Mesenteric fat pad (tissue), 1 donor: ENCODE data around the gene ACCS. TPM values are rescaled to one million over a fixed set of nuclear protein-coding genes. Genes with fewer than 3 reads are reported as not detected.
A peak's percentile ranks its signal among the peaks of the same experiment; 100 is the strongest.

Source experiments
- DNase-seq: peaks from one replicate; pipeline ENCODE4 v3.0.0-alpha.2; 2020; ENCODE audit warnings: low spot score
- long read RNA-seq: library from polyadenylated mRNA; unstranded; transcript quantifications from one replicate; pipeline ENCODE4 v2.0.0, GENCODE V29; 2020
- total RNA-seq: library from RNA; stranded (reverse); fragmentation: NEBNext Ultra II Directional; extraction: Animal tissue kit (Norgen Biotek cat#: 25700); gene quantifications from one replicate; pipeline ENCODE4 v1.2.1, GENCODE V29; 2021
- donor health status: DM: yes; HTN: yes; CAD: no.

The ACCS gene
- total RNA-seq, result 20.4 TPM
- long read RNA-seq, transcript ACCS-201 (15 exons, 2,362 nt), result major isoform, 10 of 18 reads
- long read RNA-seq, partial matches to known transcripts, result 2 of 18 reads
- long read RNA-seq, other reads (novel, unspliced or antisense), result 6 of 18 reads

DNA sequence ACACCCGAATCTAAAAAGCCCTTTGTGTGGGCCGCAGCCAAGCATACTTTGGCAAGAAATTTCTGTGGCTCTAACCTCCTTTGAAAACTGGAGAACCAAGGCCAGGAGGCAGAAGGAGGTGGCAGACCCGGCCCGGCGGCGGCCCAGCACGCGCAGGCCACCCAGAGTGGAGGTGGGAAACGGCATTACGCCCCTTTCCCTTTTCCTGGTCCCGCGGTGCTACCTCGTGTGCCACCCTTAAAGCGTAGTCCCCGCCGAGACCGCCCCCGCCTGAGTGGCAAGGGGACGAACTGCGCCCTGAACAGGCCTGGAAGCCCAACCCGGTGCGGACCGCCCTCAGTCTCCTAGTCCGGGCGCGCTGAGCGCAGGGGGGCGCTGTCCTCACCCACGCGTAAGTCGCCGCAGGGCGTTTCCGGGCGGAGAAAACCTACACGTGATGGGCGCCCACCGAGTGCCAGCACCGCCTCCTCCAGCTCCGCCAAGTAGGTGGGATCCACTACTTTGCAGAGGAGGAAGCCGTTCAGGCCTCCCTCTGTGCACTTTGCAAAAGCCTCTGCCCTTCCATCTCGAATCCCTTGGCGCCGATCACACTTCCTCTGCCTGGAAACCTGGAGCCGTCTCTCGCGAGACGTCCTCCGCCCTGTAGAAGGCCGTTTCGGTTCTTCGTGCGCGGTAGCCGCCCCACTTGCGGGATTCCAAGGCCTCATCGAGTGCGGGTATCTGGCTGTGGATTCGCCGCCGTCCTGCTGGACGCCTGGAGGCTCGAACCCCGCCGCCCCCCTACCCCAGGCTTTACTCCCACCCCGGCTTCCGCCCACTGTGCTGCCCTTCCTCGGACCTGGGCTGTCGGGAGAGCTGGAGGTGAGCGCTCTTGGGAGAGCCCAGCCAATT, at the start of gene ACCS:
ACCS (plus strand) TSS at position 430 of the 891 bp plus-strand sequence. CDS start 1,358 bp downstream, outside the sequence.
- DNase-seq, result peak; percentile 98

DNA sequence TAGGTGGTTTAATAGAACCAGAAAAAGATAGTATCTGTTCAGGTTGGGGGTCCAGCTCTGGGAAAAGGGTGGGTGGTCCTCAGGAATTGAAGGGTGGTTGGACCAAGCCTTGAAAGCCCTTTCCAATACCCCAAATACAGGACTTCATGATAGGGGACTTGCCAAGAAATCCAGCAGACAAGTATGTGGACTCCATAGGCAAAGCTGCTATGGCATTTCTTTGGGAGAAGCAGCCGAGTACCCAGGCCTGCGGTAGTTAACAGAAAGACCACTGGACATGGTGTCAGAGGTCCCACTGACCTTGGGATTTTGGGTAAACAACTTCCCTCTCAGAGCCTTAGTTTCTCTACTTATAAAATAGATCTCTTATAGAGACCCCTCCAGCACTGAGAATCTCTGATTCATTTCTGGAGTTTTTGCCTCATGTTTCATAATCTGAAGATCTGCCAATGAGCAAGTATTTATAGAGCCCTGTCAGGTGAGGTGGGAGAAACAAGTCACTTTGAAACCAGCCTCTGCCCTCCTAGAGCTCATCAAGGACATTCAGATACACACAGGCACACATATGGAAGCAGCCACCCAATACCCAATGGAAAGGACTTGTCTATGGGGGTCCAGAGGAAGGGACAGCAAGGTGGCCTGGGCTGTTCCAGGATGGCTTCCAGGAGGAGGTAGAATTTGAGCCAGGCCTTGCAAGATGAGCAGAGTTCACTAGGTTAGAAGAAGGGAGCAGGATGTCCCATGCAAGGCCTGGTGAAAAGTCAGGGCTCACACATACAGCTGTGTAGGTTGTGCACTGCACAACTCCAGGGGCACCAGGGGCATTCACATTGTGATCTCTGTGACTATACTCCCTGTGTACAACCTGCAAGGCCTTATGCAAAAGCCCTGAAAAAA, 49.3 kb upstream of the ACCS start:
- peak; percentile 22 for DNase-seq

GRCh38 chr11:44017443-44018126, 48.5 kb upstream of the ACCS start:
- DNase-seq, result no peak

GRCh38 chr11:44018127-44018521, 47.9 kb upstream of the ACCS start:
- peak; percentile 68 for DNase-seq

- DNase-seq, result no peak
Measured at GRCh38 chr11:44018829-44019228, 47.2 kb upstream of the ACCS start.

- no peak for DNase-seq
Measured at GRCh38 chr11:44024977-44025376, 41.1 kb upstream of the ACCS start.

DNA sequence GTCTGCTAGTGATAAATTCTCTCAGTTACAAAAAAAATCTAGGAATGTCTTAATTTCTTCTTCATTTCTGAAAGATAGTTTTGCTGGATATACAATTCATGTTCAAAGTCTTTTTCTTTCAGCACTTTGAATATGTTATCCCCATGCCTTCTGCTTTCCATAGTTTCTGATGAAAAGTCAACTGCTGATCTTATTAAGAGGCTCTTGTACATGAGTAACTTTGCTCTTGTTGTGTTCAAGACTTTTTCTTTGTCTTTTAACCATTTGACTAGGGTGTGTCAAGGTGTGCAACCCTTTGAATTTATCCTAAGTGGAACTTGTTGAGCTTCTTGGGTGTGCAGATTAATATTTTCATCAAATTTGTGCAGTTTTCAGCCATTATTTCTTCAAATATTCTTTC, 40.3 kb upstream of the ACCS start:
- DNase-seq, result no peak

GRCh38 chr11:44028401-44028800, 37.7 kb upstream of the ACCS start:
- DNase-seq, result no peak

GRCh38 chr11:44028816-44029506, 37.1 kb upstream of the ACCS start:
- no peak for DNase-seq

- no peak for DNase-seq
Measured at GRCh38 chr11:44029507-44029845, 36.6 kb upstream of the ACCS start.

DNA sequence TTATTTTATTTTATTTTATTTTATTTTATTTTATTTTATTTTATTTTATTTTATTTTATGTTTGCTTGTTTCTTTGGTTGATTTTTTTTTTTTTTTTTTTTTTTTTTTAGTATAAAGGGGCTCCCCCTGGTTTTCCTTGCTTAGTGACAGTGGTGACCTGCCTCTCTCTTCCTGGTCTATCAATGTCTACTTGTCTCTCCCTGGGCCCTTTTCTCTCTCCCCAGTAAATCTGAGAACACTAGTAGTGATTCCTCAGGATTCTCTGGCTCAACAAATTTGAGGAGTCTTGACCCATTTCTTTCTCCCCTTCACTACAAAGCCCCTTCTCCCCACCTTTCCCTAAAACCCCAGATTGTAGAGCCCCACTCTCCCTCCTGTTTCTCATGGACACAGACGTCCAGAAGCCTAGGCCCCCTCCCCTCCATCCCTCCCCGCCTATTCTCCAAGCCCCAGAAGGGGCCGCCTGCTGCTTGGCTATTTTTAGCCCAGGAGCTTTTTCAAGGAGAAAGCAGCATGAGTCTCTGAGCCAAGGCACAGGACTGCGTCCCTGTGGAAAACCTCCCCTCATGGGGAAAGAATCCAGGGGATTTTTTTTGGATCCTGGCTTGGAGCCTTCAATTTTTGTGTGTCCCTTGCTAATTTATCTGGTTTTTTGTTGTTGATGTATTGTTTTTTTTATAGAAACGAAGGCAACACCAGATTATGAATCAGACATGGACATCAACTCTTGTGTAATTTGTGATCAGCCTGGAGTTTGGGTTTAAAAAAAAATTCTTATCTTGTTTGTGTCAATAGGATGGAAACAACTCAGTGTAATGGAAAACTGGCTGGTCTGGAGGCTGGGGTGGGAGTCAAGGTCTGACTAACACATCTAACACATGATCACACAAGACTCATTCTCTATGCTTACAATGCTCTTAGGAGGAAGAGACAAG, 35.8 kb upstream of the ACCS start:
- no peak for DNase-seq

- no peak for DNase-seq
Measured at GRCh38 chr11:44030996-44031395, 35.1 kb upstream of the ACCS start.

DNA sequence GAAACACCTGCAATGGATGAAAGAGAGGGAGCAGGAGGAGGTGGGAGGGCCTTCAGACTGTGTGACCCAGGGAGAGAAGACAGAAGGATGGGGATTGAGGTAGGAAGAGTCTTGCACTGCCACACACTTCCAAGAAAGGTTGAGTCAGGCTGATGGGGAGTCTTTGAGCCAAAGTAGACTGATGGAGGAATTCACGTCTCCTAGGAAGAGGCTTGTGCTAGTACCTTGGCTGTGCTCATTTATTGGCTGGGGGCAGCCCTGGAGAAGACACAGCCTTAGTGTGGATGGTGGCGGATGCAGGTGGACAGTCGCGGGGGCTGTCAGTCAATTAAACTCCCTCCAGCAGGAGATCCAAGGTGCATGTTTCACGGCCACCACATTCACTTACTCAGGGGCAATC, 34.5 kb upstream of the ACCS start:
- no peak for DNase-seq

DNA sequence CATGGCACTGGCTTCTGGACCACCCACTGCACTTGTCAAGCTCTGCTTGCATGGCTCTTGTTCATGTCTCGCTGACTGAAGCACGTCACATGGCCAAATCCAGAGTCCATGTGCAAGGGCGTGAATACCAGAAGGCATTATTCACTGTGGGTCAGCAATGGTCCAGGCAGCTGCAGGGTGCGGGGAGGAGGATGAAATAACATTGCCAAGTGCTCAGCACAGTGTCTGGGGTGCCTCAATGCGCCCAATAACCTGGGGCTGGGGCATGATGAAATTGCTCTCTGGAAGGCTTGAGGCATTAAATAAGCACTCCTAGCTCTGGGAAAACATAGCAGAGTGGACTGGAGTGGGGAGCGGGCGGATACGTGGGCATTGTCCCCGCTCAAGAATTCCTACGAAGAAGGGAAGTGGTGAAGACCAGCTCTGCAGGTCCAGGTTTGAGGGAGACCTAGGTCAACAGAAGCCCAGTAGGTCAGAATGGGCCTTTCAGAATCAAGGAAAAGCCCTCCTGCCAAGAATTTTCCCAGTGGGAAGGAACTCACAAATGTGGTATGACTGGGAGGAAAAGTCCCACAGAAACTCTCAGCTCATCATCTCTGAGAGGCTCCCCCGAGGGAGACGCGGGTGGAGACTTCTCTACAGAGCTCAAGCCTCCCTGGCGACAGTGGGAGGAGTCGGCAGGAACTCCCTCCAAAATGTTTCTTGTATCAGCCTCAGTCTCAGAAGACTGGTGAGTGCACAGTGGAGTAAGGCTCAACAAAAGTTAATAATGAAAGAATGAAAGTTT, 33.6 kb upstream of the ACCS start:
- DNase-seq, result no peak

DNA sequence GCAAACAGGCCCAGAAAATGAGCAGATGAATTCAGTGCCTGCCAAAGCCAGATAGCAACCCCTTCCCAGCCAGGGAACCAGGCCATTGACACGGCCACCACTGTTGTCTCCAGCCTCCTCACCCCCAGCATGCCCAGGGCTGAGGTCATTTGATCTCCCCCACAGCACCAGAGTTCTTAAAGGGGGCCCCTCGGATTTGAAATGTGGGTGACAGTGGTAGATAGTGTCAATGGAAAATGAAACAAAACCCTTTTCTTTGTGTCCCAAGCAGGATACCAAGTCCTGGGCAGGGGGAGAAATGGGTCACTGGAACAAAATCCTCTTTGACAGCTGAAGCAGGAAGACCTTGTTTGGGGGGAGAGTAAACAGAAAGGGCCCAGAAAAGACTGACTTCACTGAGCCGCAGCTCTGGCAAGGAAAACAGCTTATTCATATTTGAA, 32.6 kb upstream of the ACCS start:
- DNase-seq, result no peak

GRCh38 chr11:44033856-44034255, 32.2 kb upstream of the ACCS start:
- no peak for DNase-seq

DNA sequence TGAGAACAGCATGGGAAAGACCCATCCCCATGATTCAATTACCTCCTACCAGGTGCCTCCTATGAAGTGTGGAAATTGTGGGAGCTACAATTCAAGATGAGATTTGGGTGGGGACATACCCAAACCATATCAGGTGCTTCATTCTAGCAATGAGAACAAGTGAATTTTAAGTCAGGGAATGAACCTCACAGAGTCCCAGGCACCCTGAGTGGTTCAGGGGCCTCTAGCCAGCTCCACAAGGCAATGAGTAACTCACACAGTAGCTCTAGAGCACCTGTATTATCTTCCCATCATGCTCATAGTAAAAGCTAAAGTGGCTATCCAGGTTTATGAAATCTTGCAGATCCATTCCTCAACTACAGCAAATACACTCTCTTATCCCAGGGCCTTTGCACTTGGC, 31.4 kb upstream of the ACCS start:
- no peak for DNase-seq

GRCh38 chr11:44036811-44037657, 29.0 kb upstream of the ACCS start:
- DNase-seq, result no peak
